Fibroblast of the aortic adventitia (primary cell): ENCODE results near the gene VTCN1. TPM values are rescaled to one million over a fixed set of nuclear protein-coding genes. Genes with fewer than 3 reads are reported as not detected.
A peak's percentile ranks its signal among the peaks of the same experiment; 100 is the strongest.

Experiments used
- DNase-seq: peaks from one replicate; pipeline ENCODE4 v3.0.0-alpha.2; 2010; ENCODE audit warnings: low read depth
- H3K4me3 ChIP-seq: 2 replicates; pipeline ENCODE4 v1.5.1; 2011; ENCODE audit warnings: low read depth, mild to moderate bottlenecking, control low read depth, low read length, moderate library complexity
- CTCF ChIP-seq: IDR thresholded peaks from 2 replicates; pipeline ENCODE4 v1.5.1; 2011; ENCODE audit warnings: mild to moderate bottlenecking, low read length, control low read depth, inconsistent platforms; ENCODE audit not compliant: insufficient read depth
- total RNA-seq: library from RNA; depleted of rRNA; stranded (reverse); fragments of >200 nt; gene quantifications from 2 replicates; pipeline ENCODE4 v1.2.3, GENCODE V29; 2012; ENCODE audit warnings: low replicate concordance

The VTCN1 gene
- total RNA-seq, 1 donor, result not detected

- no peak for TF ChIP-seq CTCF
- DNase-seq, result no peak
- H3K4me3 ChIP-seq, result no peak overlapping the region
Observed at GRCh38 chr1:117188816-117189437, 21.8 kb downstream of the VTCN1 start.

GRCh38 chr1:117188170-117188815, 22.4 kb downstream of the VTCN1 start:
- DNase-seq, result peak; percentile 39
- TF ChIP-seq CTCF, result no peak
- H3K4me3 ChIP-seq, result no peak overlapping the region

GRCh38 chr1:117183112-117183511, 27.6 kb downstream of the VTCN1 start:
- no peak for DNase-seq
- H3K4me3 ChIP-seq, result no peak overlapping the region
- no peak for TF ChIP-seq CTCF

GRCh38 chr1:117182319-117182718, 28.4 kb downstream of the VTCN1 start:
- H3K4me3 ChIP-seq, result no peak overlapping the region
- DNase-seq, result no peak
- no peak for TF ChIP-seq CTCF

DNA sequence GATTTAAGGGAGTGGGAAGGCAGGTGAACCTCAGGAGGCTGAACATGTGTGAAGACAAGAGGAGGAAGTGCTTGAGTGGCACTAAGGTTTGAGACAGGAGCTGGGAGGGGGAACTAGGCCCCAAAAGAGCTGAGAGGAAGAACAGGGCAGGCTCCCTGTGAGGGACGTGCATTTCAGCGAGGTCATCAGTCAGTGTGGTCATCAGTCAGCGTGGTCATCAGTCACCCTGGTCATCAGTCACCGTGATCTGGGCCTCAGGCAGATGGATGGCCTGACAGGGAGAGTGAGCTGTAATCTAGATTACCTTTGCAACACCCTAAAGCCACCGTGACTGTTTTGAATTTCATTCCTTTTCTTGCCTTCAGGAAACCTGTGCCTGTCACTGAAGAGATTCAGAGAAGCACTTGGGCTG, 29.1 kb downstream of the VTCN1 start:
- TF ChIP-seq CTCF, result no peak
- DNase-seq, result no peak
- no peak overlapping the region for H3K4me3 ChIP-seq

DNA sequence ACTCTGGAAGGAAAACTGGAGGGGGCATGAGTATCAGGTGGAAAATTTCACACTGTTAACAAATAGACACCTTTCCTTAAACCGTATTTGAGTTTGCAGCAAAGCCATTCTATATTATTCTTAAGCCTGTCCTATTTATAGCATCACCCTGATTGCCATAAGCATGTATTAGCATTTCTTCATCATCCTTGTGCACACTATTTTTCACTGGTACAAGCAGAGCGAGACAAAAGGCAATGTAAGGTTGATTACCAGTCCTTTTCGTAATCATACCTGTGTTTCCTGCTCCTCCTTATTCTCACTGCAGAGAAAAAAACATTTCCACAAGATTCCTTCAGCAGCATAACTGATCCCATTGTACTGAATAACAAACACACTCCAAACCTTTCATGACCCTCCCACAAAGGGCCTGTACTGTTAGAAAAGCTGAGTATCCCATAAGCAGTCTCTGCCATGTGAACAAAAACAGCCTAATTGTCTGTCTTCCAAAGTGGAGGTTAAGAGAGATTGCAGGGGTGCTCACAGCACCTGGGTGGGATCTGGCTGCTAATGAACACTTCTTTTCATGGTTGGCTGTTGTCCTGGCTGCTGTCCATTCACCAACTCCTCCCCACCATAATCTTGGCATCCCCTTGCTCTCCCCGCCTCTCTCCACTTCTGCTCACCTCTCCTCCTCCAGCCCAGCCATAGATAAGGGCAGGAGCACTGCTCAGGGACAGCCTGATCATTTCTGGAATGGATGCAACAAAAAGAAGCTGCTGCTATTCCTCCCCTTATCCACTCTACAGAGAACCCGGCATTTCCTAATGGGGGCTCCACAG, 30.4 kb downstream of the VTCN1 start:
- TF ChIP-seq CTCF, result no peak
- H3K4me3 ChIP-seq, result no peak overlapping the region
- no peak for DNase-seq
